NCI-H748 treated with DMSO at 0.1 percent for 48 hours (cell line): ENCODE data around the gene NLRP9.

Source experiments
- DNase-seq: peaks from one replicate; lab custom pipeline; 2025; lab: John Stamatoyannopoulos, UW

The NLRP9 gene

DNA sequence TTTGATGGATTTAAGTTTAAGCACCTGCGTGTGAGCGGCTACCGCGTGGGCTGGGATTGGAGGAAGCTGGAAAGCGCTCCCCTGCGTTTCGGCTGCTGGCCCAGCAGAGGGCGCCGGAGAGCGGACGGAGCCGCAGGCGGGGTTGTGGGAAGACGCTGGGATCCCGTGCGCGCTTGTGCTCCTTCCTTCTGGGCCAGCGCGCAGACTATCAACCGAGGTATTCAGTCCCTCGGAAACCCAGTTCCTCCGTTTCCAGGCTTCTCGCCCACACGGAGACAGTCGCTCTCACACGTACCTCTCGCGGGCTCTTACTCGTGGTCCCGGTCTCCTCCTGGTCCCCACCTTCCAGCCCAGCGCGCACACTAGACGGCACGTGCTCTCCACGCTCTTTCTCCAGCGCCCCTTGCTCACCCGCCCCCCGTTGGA, 34.4 kb downstream of the NLRP9 start:
- DNase-seq: no peak

GRCh38 chr19:55702131-55702627, 36.0 kb downstream of the NLRP9 start:
- DNase-seq: no peak

DNA sequence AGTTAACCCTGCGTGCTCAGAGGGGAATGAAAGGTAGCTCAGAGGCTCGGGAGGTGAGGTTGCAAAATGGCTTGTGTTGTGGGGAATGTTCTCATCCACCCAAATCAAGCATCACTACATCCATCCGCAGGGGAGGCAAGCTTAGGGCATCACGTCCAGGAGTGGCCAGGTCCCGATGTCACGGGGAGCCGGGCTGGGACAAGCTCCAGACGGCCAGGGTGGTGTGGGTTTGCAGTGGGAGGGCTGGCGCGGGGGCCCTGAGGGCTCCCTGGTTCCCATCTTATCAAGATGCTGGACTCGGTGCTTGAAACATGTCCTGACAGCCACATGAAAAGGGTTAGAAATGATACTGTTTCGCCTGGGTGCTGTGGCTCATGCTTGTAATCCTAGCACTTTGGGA, 37.4 kb downstream of the NLRP9 start:
- DNase-seq: no peak

DNA sequence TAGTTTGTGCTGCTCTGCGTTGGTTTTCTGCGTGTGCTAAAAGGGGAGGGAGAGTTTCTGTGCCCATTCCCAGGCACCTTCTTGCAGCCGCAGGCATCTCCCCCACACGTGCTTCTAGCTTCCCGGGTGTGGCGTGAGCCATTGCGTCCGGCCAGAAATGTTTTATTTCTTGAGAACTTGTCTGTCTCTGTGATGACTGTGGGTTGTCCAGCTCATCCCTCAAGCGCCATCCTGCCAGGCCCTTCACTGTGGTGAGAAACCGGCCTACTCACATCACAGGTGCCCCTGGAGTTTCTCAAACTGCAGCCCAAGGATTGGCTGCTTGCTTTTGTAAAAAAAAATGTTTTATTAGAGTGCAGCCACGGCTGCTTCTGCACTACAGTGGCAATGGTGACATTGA, 39.0 kb downstream of the NLRP9 start:
- DNase-seq: no peak

- no peak for DNase-seq
These were observed 39.9 kb downstream of the NLRP9 start for GRCh38 chr19:55698256-55698655.

DNA sequence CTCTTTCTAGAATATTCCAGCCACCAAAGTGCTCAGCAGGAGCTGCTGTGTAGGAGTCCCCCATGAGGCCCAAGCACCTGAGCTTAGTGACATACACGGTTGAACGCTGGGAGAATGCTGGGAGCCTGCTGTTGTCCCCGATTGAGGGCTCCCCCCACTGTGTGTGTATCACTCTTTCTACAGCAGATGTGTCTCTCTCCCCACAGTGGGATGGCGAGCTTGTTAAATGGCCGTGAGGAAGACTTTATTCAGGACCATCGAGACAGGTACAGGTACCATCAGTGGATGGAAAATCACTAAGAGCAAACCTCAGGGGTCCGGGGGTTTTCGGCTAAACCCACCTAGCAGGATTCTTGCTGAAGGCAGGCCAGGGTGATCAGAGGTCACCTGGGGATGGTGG, 40.5 kb downstream of the NLRP9 start:
- DNase-seq: no peak

DNA sequence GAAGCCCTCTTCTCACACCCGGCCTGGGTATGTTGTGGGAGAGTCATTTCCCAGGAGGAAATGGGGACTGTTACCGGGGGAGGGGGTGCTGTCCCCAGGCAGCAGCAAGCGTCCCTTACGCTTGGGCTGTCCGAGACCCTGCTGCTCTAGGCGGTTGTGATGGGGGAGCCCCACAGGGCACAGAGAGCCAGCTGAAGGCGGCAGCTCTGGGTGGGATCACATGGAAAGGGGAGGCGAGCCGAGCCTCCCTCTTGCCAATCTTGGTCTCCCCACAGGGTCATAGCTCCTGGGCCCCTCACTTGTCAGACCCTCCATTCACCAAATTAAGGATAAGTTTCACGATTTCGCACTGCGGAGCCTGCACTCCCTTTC, 41.1 kb downstream of the NLRP9 start:
- no peak for DNase-seq

GRCh38 chr19:55696301-55697068, 41.7 kb downstream of the NLRP9 start:
- DNase-seq: no peak

DNA sequence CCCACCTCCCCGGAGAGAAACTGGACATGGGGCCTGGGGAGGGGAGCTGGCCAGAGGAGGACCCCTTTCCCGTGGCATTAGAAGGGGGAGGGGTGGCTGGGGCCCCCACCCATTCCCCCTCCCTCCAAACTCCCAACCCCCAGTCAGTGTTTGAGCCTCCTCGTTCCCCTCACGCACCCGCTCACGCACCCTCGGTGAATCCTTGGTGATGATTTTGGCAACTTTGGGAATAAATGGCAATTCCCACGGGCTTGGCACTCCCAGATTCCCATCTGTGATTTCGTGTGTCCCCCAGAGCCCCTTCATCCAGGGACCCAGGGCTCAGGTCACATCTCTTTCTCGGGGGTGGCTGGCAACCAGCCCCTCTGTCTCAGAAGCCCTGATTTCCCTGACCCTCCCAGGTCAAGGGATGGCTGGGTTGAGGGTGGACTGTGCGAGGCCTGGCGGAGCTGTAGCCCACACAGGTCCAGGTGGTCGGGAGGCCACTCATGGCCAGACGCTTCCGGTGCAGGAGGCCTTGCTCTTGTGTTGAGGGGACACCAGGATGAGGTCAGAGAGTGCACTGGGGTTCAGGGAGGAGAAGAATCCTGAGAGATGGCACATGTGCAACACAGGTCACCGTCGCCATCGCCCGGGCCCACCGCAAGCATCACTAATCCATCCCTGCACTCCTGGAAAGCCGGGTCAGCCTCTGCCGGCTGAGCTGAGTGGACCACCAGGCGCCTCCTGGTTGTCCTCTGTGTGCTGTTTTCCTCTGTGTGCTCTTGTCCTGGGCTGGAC, 42.5 kb downstream of the NLRP9 start:
- no peak for DNase-seq

DNA sequence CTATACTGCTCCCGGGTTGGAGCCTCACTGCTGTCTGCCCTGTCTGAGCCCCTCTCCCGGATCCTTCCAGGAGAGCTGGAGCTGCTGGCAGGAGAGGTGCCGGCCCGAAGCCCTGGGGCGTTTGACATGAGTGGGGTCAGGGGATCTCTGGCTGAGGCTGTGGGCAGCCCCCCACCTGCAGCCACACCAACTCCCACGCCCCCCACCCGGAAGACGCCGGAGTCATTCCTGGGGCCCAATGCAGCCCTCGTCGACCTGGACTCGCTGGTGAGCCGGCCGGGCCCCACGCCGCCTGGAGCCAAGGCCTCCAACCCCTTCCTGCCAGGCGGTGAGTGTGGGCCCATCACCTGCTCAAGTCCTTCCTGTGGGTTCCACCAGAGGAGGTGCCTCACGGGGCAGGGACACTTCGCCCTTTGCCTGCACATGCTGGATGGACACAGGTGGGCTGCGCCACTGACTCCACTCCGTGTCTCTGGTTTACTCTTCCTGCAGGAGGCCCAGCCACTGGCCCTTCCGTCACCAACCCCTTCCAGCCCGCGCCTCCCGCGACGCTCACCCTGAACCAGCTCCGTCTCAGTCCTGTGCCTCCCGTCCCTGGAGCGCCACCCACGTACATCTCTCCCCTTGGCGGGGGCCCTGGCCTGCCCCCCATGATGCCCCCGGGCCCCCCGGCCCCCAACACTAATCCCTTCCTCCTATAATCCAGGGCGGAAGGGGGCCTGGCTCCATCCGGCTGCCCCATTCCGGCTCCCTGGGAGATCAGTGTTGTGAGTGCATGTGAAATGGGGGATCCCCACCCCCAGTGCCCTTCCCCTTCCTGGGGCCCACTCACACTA, 43.3 kb downstream of the NLRP9 start:
- no peak for DNase-seq

GRCh38 chr19:55694241-55694655, 44.0 kb downstream of the NLRP9 start:
- no peak for DNase-seq

- DNase-seq: no peak
These were observed 44.7 kb downstream of the NLRP9 start for GRCh38 chr19:55693336-55693974.

DNA sequence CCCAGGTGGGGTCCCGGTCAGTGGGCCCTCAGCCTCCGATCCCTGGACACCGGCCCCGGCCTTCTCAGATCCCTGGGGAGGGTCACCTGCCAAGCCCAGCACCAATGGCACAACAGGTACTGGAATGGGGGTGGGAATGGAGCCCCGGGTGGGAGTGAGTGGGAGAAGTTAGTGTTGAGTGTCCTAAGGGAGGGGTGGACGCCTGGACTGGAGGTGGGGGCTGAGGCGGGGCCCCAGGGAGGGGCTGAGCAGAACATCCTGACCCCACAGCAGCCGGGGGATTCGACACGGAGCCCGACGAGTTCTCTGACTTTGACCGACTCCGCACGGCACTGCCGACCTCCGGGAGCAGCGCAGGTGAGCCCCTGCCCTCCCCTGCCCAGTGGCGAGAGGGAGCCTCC, 45.5 kb downstream of the NLRP9 start:
- no peak for DNase-seq

- no peak for DNase-seq
These were observed 46.4 kb downstream of the NLRP9 start for GRCh38 chr19:55691561-55692481.

DNA sequence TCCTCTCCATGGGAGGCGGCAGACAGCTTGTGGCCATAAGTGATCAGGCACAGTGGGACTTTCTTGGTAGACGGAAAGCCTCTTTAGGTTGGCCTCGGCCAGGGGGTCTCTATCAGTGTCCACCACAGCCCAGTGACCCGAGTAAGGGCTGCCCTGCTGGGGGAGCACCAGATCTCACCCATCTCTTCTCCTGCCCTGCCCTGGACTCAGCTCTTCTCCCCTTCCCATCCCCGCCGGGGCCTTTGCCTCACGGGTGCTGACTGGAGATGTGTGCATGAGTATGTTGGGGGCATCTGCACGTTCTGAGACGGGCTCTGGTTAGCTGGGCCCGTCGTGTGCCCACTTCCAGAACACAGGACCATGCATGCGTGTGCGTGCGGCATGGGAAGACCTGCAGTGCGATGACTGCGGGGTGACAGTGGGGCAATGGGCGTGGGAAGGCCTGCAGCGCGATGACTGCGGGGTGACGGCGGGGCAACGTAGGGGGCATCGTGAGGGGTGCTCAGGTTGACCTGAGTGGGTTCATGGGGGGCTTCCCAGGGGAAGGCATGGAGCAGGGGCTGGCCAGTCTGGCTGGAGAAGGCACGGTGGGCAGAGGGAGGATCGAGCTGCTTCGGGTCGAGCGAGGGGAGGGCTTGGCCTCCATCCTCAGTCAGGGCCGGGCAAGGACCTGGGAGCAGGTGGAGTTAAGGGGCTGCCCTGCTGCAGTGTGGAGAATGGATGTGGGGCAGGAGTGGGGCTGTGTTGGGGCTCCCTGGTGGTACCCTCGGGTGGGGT, 47.2 kb downstream of the NLRP9 start:
- DNase-seq: no peak

GRCh38 chr19:55690109-55690768, 48.0 kb downstream of the NLRP9 start:
- DNase-seq: no peak

DNA sequence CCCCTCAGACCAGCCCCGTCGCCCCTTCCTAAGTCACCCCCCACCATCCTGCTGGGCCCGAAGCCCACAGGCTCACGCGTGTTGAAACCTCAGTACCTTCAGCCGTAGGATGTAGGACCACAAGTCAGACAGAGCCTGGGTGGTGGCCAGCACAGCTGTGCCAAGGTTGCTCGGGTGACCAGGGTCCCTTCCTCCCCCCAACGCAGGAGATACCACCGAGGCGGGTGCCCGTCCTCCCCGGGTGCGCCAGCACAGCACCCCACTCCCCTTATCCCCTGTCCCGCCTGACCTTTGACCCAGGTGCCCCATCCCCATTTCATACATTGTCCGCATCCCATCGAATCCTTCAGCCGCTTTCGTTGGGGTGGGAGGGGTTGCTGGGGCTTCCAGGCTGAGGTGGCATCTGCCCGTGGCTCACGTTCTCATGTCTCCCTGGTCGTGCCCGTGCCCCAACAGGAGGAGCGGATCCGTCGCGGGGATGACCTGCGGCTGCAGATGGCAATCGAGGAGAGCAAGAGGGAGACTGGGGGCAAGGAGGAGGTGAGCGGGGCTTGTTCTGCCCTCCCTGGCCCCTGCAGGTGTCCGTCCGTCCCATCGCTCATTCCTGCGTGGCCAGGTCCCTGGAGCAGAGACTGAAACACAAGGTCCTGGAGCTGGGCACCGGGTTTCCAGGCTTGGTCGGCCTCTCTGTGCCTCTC, 48.6 kb downstream of the NLRP9 start:
- DNase-seq: no peak

DNA sequence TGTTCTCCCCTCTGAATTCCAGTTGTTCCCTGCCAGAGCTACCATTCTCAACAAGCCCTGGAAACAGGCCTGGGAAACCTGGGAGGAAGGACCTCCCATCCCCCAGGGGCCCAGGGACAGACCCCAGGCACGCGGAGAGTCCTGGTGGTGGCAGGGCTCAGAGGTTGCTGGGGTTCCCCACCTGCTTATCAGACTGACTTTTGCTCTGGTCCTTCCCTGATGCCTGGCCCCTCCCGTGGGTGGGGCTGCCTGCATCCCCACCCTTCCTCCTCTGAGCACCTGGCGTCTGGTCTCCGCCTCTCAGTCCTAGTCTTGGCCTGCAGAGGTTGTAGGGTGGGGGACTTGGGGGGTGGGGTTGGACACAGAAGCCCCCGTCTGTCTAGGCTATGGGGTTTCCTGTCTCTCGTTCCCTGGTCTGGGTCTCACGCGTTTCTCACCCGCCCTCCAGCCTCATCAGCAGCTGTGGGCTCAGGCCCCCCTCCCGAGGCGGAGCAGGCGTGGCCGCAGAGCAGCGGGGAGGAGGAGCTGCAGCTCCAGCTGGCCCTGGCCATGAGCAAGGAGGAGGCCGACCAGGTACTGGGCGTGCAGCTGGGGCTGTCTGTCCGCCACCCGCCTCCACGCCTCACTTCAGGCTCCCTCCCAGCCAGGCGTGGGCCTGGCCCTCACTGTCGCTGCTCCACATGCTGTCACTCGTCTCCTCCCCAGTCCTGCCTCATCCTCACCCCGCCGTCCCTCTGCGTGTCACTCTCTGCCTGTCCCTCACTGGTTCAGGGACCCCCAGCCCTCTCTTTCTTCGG, 49.6 kb downstream of the NLRP9 start:
- DNase-seq: no peak
